Tibial artery (tissue), 4 donors: ENCODE results near the gene CFAP210.

ENCODE experiments used
- DNase-seq, 2 donors: peaks; one replicate each; pipeline ENCODE4 v3.0.0-alpha.2; 2019
- H3K27ac ChIP-seq, 2 donors: fragments of 200-600 bp; sonication (generic) in 1 of 2; 1 replicate in 1 of 2; 2 replicates in 1 of 2; pipeline ENCODE4 v1.5.1; 2018 to 2019; ENCODE audit warnings: mild to moderate bottlenecking in 1 of 2
- H3K27me3 ChIP-seq, 2 donors: fragments of 200-600 bp; sonication (generic) in 1 of 2; one replicate each; pipeline versions ENCODE4 v1.5.1 to v1.6.0; 2016 to 2019
- H3K36me3 ChIP-seq, 3 donors: fragments of 200-600 bp; sonication (generic) in 2 of 3; one replicate each; pipeline ENCODE4 v1.5.1; 2016 to 2019; ENCODE audit warnings: mild to moderate bottlenecking in 2 of 3
- H3K4me1 ChIP-seq, 4 donors: fragments of 200-600 bp; sonication (generic) in 2 of 4; 1 replicate in 3 of 4; 2 replicates in 1 of 4; pipeline ENCODE4 v1.5.1; 2016 to 2019
- H3K4me3 ChIP-seq, 2 donors: fragments of 200-600 bp; sonication (generic) in 1 of 2; 1 replicate in 1 of 2; 2 replicates in 1 of 2; pipeline ENCODE4 v1.5.1; 2018 to 2019; ENCODE audit warnings: mild to moderate bottlenecking in 2 of 2
- H3K9me3 ChIP-seq, 3 donors: fragments of 200-600 bp; sonication (generic) in 1 of 3; one replicate each; pipeline ENCODE4 v1.5.1; 2016 to 2019
- CTCF ChIP-seq, 2 experiments: fragments of 200-600 bp in 1 of 2; fragments of 450-650 bp in 1 of 2; IDR thresholded peaks; one replicate each; pipeline ENCODE4 v1.5.1; 2017 to 2019; ENCODE audit warnings: antibody characterized with exemption in 2 of 2, mild to moderate bottlenecking in 1 of 2, moderate library complexity in 1 of 2
- intact Hi-C: fragments of 100-400 bp; cut with DNase I; formaldehyde crosslinking; loops from one replicate; pipeline ENCODE4 v1.15.0; 2023; ENCODE audit warnings: low total_unique reads

CFAP210 gene

GRCh38 chr2:169735623-169736022 lies 41.4 kb upstream of the CFAP210 start:
- no peak for DNase-seq
- intact Hi-C loops: no loop called here

GRCh38 chr2:169734169-169734847 lies 40.1 kb upstream of the CFAP210 start:
- intact Hi-C loops: no loop called here
- no peaks in the 10 kb centered on the region for H3K27me3 ChIP-seq
- H3K36me3 ChIP-seq: no peaks in the 10 kb centered on the region
- peak overlapping the region; percentile 53 to 74 for H3K27ac ChIP-seq
- H3K4me1 ChIP-seq: peaks cover 0 to 46% (median 10%) of the 10 kb centered on the region in 4 donors
- no peak for TF ChIP-seq CTCF (IDR thresholded peaks at IDR 0.05)
- DNase-seq: no peak
- H3K4me3 ChIP-seq: peak overlapping the region; percentile 75 to 89
- H3K9me3 ChIP-seq: no peaks in the 10 kb centered on the region

More at GRCh38 chr2:169735623-169736022, 41.4 kb upstream of the CFAP210 start:
- Histone ChIP-seq H3K36me3 (no peaks in the 10 kb centered on the region), H3K9me3 (no peaks in the 10 kb centered on the region), H3K4me1 (peaks cover 0 to 46% (median 10%) of the 10 kb centered on the region in 4 donors), H3K4me3 (no peak overlapping the region), H3K27ac (no peak overlapping the region), H3K27me3 (no peaks in the 10 kb centered on the region)
- no peak for TF ChIP-seq CTCF (IDR thresholded peaks at IDR 0.05)

GRCh38 chr2:169732583-169733358 lies 38.6 kb upstream of the CFAP210 start:
- peak overlapping the region; percentile 75 to 89 for H3K4me3 ChIP-seq
- intact Hi-C loops: loop anchor here (2.0 kb wide), 2 partner anchors 38 to 66 kb away; partner anchors contain the start of genes CFAP210, PHOSPHO2 and SSB
- no peaks in the 10 kb centered on the region for H3K27me3 ChIP-seq
- TF ChIP-seq CTCF (IDR thresholded peaks at IDR 0.05): no peak
- H3K9me3 ChIP-seq: no peaks in the 10 kb centered on the region
- no peak for DNase-seq
- H3K36me3 ChIP-seq: no peaks in the 10 kb centered on the region
- H3K4me1 ChIP-seq: peaks cover 0 to 41% (median 10%) of the 10 kb centered on the region in 4 donors
- peak overlapping the region; percentile 74 for H3K27ac ChIP-seq

- DNase-seq: no peak
- Histone ChIP-seq H3K36me3 (no peaks in the 10 kb centered on the region), H3K4me3 (no peak overlapping the region), H3K4me1 (peaks cover 0 to 35% (median 10%) of the 10 kb centered on the region in 4 donors), H3K27me3 (no peaks in the 10 kb centered on the region), H3K27ac (no peak overlapping the region), H3K9me3 (no peaks in the 10 kb centered on the region)
- intact Hi-C loops: loop anchor here (2.0 kb wide), 2 partner anchors 37 to 67 kb away; partner anchors contain the start of genes CFAP210, PHOSPHO2 and SSB
- TF ChIP-seq CTCF (IDR thresholded peaks at IDR 0.05): no peak
Observed at GRCh38 chr2:169732075-169732474, 37.9 kb upstream of the CFAP210 start.

- H3K27ac ChIP-seq: no peak overlapping the region
- no peaks in the 10 kb centered on the region for H3K27me3 ChIP-seq
- H3K36me3 ChIP-seq: no peaks in the 10 kb centered on the region
- no peaks in the 10 kb centered on the region for H3K9me3 ChIP-seq
- DNase-seq: no peak
- H3K4me1 ChIP-seq: peaks cover 0 to 10% (median 3%) of the 10 kb centered on the region in 4 donors
- no peak for TF ChIP-seq CTCF (IDR thresholded peaks at IDR 0.05)
- H3K4me3 ChIP-seq: no peak overlapping the region
- intact Hi-C loops: no loop called here
Observed at GRCh38 chr2:169729274-169729605, 35.0 kb upstream of the CFAP210 start.
